Measurements from ENCODE around the gene IMPA2.

GRCh38 chr18:11944786-11945185, 36.5 kb upstream of the IMPA2 start:
- no peak for TF ChIP-seq POLR2A (IDR thresholded peaks at IDR 0.05; ENCODE audit: control extremely low read depth in 1 of 2, low read depth in 2 of 2, low read length in 2 of 2)
- TF ChIP-seq RAD21 (IDR thresholded peaks at IDR 0.05 in 1 of 2, conservative IDR thresholded peaks at IDR 0.05 in 1 of 2; ENCODE audit: low read depth in 2 of 2, low read length in 2 of 2), result no peak
- no peak for TF ChIP-seq CTCF (IDR thresholded peaks at IDR 0.05; ENCODE audit: control extremely low read depth in 1 of 3, insufficient read depth in 1 of 3, low read depth in 1 of 3, low read length in 3 of 3)
- no peak for TF ChIP-seq CHD2 (IDR thresholded peaks at IDR 0.05; ENCODE audit: low read length)
- no peak for TF ChIP-seq POLR2AphosphoS5 (IDR thresholded peaks at IDR 0.05; ENCODE audit: low read depth, low read length)
- no peak for TF ChIP-seq SUZ12 (IDR thresholded peaks at IDR 0.05; ENCODE audit: low read length)
- no peak for TF ChIP-seq KDM1A (IDR thresholded peaks at IDR 0.05; ENCODE audit: borderline replicate concordance, low read length)
- TF ChIP-seq ATF3 (IDR thresholded peaks at IDR 0.05; ENCODE audit: insufficient read depth, low read depth, low read length), result no peak
- TF ChIP-seq USF2 (IDR thresholded peaks at IDR 0.05; ENCODE audit: low read length), result no peak

Measured in H1 (cell line).